ENCODE data around the gene GPC5.

GPC5 gene

DNA sequence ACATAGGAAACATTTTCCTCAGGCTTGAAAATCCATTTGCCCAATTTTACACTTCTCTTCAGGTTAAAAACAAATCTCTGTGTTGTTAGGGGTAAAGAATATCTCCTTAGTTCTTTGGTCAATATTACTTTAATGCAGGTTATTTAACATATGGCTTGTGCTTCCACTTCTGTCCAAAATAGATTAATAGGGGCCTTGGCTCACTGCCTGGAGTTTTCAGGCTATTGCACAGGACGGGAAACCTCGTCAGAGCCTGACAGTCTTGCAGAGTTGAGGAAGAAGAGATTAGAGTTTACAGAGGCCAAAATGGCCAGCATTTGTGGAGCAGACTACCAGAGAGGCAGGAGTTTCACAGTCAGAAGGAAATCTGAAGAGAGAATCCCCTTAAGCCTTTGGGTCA lies 964.3 kb downstream of the GPC5 start:
- Histone ChIP-seq H3K9me3 (ENCODE audit: control insufficient read depth, insufficient read depth, low read length) (peaks cover 13% of the 10 kb centered on the region), H3K36me3 (ENCODE audit: insufficient read depth, low read length) (no peaks in the 10 kb centered on the region)

GRCh38 chr13:92365904-92366303 lies 967.5 kb downstream of the GPC5 start:
- Histone ChIP-seq H3K9me3 (ENCODE audit: control insufficient read depth, insufficient read depth, low read length) (peaks cover 3% of the 10 kb centered on the region; the same call in 1 of the 2 replicates), H3K36me3 (ENCODE audit: insufficient read depth, low read length) (no peaks in the 10 kb centered on the region), H3K4me1 (ENCODE audit: insufficient read depth, low read length) (no peaks in the 10 kb centered on the region), H3K9ac (ENCODE audit: low read depth, low read length) (no peak overlapping the region)

More for the DNA sequence above, 964.3 kb downstream of the GPC5 start:
- Histone ChIP-seq H3K4me1 (ENCODE audit: insufficient read depth, low read length) (no peaks in the 10 kb centered on the region), H3K9ac (ENCODE audit: low read depth, low read length) (no peak overlapping the region)

- H3K9me3 ChIP-seq (ENCODE audit: control insufficient read depth, insufficient read depth, low read length): no peaks in the 10 kb centered on the region
- H3K36me3 ChIP-seq (ENCODE audit: insufficient read depth, low read length): no peaks in the 10 kb centered on the region
- H3K4me1 ChIP-seq (ENCODE audit: insufficient read depth, low read length): no peaks in the 10 kb centered on the region
- no peak overlapping the region for H3K9ac ChIP-seq (ENCODE audit: low read depth, low read length)
Measured at GRCh38 chr13:92377396-92377795, 979.0 kb downstream of the GPC5 start.

DNA sequence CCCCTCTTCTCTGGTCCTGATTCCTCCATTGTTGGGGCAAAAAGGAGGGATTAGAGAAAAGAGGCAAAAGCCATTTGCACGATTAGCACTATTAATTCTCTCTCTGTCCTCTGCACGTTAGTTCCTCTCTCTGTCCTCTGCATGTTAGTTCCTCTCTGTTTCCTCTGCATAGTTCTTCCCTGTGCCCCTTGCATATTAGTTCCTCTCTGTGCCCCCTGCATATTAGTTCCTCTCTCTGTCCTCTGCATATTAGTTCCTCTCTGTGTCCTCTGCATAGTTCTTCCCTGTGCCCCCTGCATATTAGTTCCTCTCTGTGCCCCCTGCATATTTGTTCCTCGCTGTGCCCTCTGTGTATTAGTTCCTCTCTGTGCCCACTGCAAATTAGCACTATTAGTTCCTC lies 981.0 kb downstream of the GPC5 start:
- Histone ChIP-seq H3K9ac (ENCODE audit: low read depth, low read length) (no peak overlapping the region), H3K4me1 (ENCODE audit: insufficient read depth, low read length) (no peaks in the 10 kb centered on the region), H3K36me3 (ENCODE audit: insufficient read depth, low read length) (no peaks in the 10 kb centered on the region), H3K9me3 (ENCODE audit: control insufficient read depth, insufficient read depth, low read length) (no peaks in the 10 kb centered on the region)

- Histone ChIP-seq H3K9ac (ENCODE audit: low read depth, low read length) (no peak overlapping the region), H3K4me1 (ENCODE audit: insufficient read depth, low read length) (no peaks in the 10 kb centered on the region), H3K36me3 (ENCODE audit: insufficient read depth, low read length) (no peaks in the 10 kb centered on the region), H3K9me3 (ENCODE audit: control insufficient read depth, insufficient read depth, low read length) (no peaks in the 10 kb centered on the region)
Measured at GRCh38 chr13:92384410-92384809, 986.0 kb downstream of the GPC5 start.

GRCh38 chr13:92387245-92387644 lies 988.8 kb downstream of the GPC5 start:
- Histone ChIP-seq H3K4me1 (ENCODE audit: insufficient read depth, low read length) (no peaks in the 10 kb centered on the region), H3K9ac (ENCODE audit: low read depth, low read length) (no peak overlapping the region), H3K9me3 (ENCODE audit: control insufficient read depth, insufficient read depth, low read length) (no peaks in the 10 kb centered on the region), H3K36me3 (ENCODE audit: insufficient read depth, low read length) (no peaks in the 10 kb centered on the region)

GRCh38 chr13:92390217-92390616 lies 991.8 kb downstream of the GPC5 start:
- Histone ChIP-seq H3K4me1 (ENCODE audit: insufficient read depth, low read length) (no peaks in the 10 kb centered on the region), H3K9ac (ENCODE audit: low read depth, low read length) (no peak overlapping the region), H3K36me3 (ENCODE audit: insufficient read depth, low read length) (no peaks in the 10 kb centered on the region), H3K9me3 (ENCODE audit: control insufficient read depth, insufficient read depth, low read length) (no peaks in the 10 kb centered on the region)

DNA sequence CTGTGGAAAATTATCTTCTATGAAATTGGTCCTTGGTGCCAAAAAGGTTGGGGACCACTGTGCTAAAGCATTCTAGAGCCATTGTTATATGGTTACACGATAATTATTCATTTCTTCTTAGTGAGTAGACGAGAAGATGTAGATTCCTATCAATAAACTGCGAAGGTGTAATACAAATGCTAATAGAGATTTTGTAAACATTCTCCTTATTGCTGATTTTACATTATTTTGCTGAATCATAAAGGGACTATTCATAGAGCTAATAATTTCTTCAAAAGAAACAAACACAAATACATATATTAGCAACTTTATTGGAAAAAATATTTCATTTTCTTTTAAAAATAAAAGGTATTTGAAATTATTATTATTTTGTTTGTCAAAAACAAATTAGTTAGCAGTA lies 1005.2 kb downstream of the GPC5 start:
- no peaks in the 10 kb centered on the region for H3K9me3 ChIP-seq (ENCODE audit: control insufficient read depth, insufficient read depth, low read length)
- no peak overlapping the region for H3K9ac ChIP-seq (ENCODE audit: low read depth, low read length)
- H3K36me3 ChIP-seq (ENCODE audit: insufficient read depth, low read length): no peaks in the 10 kb centered on the region
- no peaks in the 10 kb centered on the region for H3K4me1 ChIP-seq (ENCODE audit: insufficient read depth, low read length)

- Histone ChIP-seq H3K9ac (ENCODE audit: low read depth, low read length) (no peak overlapping the region), H3K9me3 (ENCODE audit: control insufficient read depth, insufficient read depth, low read length) (no peaks in the 10 kb centered on the region), H3K4me1 (ENCODE audit: insufficient read depth, low read length) (peaks cover 5% of the 10 kb centered on the region; the same call in 1 of the 2 replicates), H3K36me3 (ENCODE audit: insufficient read depth, low read length) (no peaks in the 10 kb centered on the region)
Measured at GRCh38 chr13:92407858-92408257, 1009.4 kb downstream of the GPC5 start.

- H3K4me1 ChIP-seq (ENCODE audit: insufficient read depth, low read length): peaks cover 5% of the 10 kb centered on the region; the same call in 1 of the 2 replicates
- H3K36me3 ChIP-seq (ENCODE audit: insufficient read depth, low read length): no peaks in the 10 kb centered on the region
- no peak overlapping the region for H3K9ac ChIP-seq (ENCODE audit: low read depth, low read length)
- H3K9me3 ChIP-seq (ENCODE audit: control insufficient read depth, insufficient read depth, low read length): no peaks in the 10 kb centered on the region
Measured at GRCh38 chr13:92412481-92412880, 1014.1 kb downstream of the GPC5 start.

- Histone ChIP-seq H3K9me3 (ENCODE audit: control insufficient read depth, insufficient read depth, low read length) (no peaks in the 10 kb centered on the region), H3K4me1 (ENCODE audit: insufficient read depth, low read length) (peaks cover 5% of the 10 kb centered on the region; the same call in 1 of the 2 replicates), H3K36me3 (ENCODE audit: insufficient read depth, low read length) (no peaks in the 10 kb centered on the region), H3K9ac (ENCODE audit: low read depth, low read length) (no peak overlapping the region)
Measured at GRCh38 chr13:92412996-92413395, 1014.6 kb downstream of the GPC5 start.

DNA sequence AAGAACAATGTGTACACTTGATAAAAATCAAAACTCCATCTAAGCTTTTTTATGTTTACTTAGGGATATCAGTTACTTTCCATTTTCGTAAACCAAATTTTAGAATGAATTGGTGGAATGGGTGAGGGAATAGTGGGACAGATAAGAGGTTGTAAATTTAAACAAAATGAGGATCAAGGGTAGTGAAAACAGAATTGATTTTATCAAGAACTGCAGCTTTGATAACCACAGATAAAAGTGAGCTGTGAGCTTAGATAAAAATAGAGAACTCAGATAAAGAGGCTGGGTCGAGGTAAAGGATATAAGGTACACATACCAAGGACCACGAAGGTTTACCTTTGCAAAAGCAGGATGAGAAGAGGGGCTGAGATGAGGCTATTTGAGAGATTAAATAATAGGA lies 1015.0 kb downstream of the GPC5 start:
- Histone ChIP-seq H3K9ac (ENCODE audit: low read depth, low read length) (no peak overlapping the region), H3K36me3 (ENCODE audit: insufficient read depth, low read length) (no peaks in the 10 kb centered on the region), H3K4me1 (ENCODE audit: insufficient read depth, low read length) (peaks cover 5% of the 10 kb centered on the region; the same call in 1 of the 2 replicates), H3K9me3 (ENCODE audit: control insufficient read depth, insufficient read depth, low read length) (no peaks in the 10 kb centered on the region)

DNA sequence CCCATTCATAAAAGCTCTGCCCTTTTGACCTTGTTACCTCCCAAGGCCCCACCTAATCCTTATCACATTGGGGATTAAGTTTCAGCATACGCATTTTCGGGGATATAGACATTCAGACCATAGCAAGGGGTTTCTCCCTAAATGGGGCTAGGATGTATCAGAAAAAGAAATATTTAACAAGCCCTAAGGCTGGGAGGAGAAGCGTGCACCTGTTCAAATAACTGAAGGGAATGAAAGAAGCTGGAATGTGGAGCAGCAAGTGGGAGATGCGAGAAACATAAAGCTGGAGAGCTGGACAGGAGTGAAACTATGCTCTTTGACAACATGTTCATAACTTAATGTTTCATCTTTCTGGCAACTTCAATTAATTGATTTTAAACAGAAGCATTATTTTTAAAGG lies 1016.4 kb downstream of the GPC5 start:
- Histone ChIP-seq H3K4me1 (ENCODE audit: insufficient read depth, low read length) (peaks cover 5% of the 10 kb centered on the region; the same call in 1 of the 2 replicates), H3K9ac (ENCODE audit: low read depth, low read length) (no peak overlapping the region), H3K9me3 (ENCODE audit: control insufficient read depth, insufficient read depth, low read length) (no peaks in the 10 kb centered on the region), H3K36me3 (ENCODE audit: insufficient read depth, low read length) (no peaks in the 10 kb centered on the region)

- H3K9ac ChIP-seq (ENCODE audit: low read depth, low read length): no peak overlapping the region
Measured at GRCh38 chr13:92415781-92416180, 1017.4 kb downstream of the GPC5 start.

GRCh38 chr13:92418818-92419412 lies 1020.5 kb downstream of the GPC5 start:
- no peak overlapping the region for H3K9ac ChIP-seq (ENCODE audit: low read depth, low read length)
- H3K36me3 ChIP-seq (ENCODE audit: insufficient read depth, low read length): no peaks in the 10 kb centered on the region
- no peaks in the 10 kb centered on the region for H3K9me3 ChIP-seq (ENCODE audit: control insufficient read depth, insufficient read depth, low read length)
- H3K4me1 ChIP-seq (ENCODE audit: insufficient read depth, low read length): no peaks in the 10 kb centered on the region

More at GRCh38 chr13:92415781-92416180, 1017.4 kb downstream of the GPC5 start:
- H3K9me3 ChIP-seq (ENCODE audit: control insufficient read depth, insufficient read depth, low read length): no peaks in the 10 kb centered on the region
- no peaks in the 10 kb centered on the region for H3K36me3 ChIP-seq (ENCODE audit: insufficient read depth, low read length)
- H3K4me1 ChIP-seq (ENCODE audit: insufficient read depth, low read length): no peaks in the 10 kb centered on the region
